GM20000 (cell line): ENCODE measurements around the gene SLC38A5.

ENCODE experiments used
- DNase-seq: peaks from one replicate; pipeline ENCODE4 v3.0.0; 2012; ENCODE audit warnings: low spot score
- CTCF ChIP-seq: IDR thresholded peaks from 2 replicates; pipeline ENCODE4 v1.5.1; 2012; ENCODE audit warnings: mild to moderate bottlenecking, control low read depth; ENCODE audit errors: extremely low read depth, missing control alignments

Gene SLC38A5

GRCh38 chrX:48505481-48505880 lies 35.4 kb upstream of the SLC38A5 start:
- no peak for TF ChIP-seq CTCF

GRCh38 chrX:48504261-48504660 lies 34.2 kb upstream of the SLC38A5 start:
- TF ChIP-seq CTCF, result no peak
- DNase-seq, result no peak

More at GRCh38 chrX:48505481-48505880, 35.4 kb upstream of the SLC38A5 start:
- no peak for DNase-seq

- TF ChIP-seq CTCF, result no peak
- DNase-seq, result no peak
Measured at GRCh38 chrX:48498374-48498809, 28.3 kb upstream of the SLC38A5 start.

DNA sequence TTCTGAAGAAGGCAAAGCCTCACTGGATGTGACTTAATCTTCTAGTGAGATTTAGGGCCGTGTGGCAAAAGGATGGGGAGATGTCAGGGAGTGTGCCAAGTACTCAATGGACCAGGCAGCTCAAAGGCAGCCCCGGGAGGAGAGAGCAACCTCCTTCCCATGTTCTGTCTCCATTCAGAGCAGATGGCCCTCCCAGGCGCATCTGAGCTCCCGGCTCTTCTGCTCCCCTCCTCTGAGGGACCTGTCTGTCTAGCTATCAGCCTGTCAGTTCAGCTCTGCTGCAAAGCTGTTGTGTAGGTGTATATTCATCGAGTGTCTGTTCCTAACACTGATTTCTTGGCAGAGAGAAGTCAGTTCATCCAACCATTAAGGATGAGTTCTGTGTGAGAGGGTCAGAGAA lies 27.8 kb upstream of the SLC38A5 start:
- TF ChIP-seq CTCF, result no peak
- DNase-seq, result no peak

- DNase-seq, result no peak
- no peak for TF ChIP-seq CTCF
Measured at GRCh38 chrX:48496660-48497059, 26.6 kb upstream of the SLC38A5 start.

DNA sequence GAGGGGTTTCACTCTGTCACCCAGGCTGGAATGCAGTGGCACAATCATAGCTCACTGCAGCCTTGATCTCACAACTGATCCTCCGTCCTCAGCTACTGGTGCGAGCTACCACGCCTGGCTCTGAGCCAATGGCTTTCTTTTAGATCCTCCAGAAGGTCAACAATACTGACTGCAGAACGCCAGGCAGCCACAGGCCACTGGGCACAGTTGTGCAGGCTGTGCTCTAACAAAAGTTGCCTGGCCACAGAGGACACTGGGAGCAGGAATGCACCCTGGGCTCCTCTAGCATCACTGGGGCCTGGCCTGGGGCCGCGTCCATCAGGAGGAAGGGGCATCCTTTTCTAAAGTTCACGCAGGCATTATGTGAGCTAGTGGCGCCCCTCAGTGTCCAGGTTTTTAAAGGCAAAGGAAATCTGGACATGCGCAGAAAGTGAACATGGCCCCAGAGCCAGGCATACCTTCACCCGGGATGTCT lies 23.9 kb upstream of the SLC38A5 start:
- no peak for TF ChIP-seq CTCF

GRCh38 chrX:48492293-48492910 lies 22.3 kb upstream of the SLC38A5 start:
- DNase-seq, result no peak
- no peak for TF ChIP-seq CTCF

More for the DNA sequence above, 23.9 kb upstream of the SLC38A5 start:
- no peak for DNase-seq
